Activated T-cell treated with anti-CD3 and anti-CD28 coated beads for 24 hours (primary cell): Measurements from ENCODE around the gene TMEM109.

Experiments used
- DNase-seq: peaks from one replicate; pipeline ENCODE4 v3.0.0-alpha.2; 2020; ENCODE audit warnings: low read depth

TMEM109 gene

GRCh38 chr11:60925868-60926267 lies 11.9 kb downstream of the TMEM109 start:
- DNase-seq: no peak

- DNase-seq: no peak
Measured at GRCh38 chr11:60926500-60926899, 12.5 kb downstream of the TMEM109 start.

DNA sequence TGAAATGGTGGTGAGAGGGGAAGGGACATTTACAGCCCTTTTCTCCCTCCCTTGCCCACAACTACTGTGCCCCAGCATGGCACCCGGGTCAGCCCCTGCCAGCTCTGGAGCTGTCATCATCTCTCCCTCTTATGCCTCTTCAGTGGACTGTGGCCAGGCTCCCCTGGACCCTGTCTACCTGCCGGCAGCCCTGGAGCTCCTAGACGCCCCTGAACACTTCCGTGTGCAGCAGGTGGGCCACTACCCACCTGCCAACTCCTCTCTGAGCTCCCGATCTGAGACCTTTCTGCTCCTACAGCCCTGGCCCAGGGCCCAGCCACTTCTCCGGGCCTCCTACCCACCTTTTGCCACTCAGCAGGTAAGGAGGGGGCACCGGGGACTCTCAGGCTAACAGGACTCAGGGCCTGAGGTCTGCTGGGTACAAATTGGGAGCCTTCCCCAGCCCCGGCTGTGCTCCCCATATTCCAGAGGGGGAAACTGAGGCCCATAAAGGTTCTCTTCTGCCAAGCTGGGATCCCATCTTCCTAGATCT lies 13.2 kb downstream of the TMEM109 start:
- DNase-seq: no peak

DNA sequence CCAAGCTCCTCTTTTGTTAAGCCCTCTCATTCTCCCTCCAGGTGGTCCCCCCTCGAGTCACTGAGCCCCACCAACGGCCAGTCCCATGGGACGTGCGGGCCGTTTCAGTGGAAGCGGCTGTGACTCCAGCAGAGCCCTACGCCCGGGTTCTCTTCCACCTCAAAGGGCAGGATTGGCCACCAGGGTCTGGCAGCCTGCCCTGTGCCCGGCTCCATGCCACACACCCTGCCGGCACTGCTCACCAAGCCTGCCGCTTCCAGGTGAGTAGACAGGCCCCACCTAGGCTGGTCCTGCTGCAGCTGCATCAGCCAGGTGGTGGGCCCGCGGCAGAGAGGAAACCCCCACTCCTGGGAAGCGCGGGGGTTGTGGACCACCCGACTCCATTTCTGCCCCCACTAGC lies 13.6 kb downstream of the TMEM109 start:
- DNase-seq: no peak

DNA sequence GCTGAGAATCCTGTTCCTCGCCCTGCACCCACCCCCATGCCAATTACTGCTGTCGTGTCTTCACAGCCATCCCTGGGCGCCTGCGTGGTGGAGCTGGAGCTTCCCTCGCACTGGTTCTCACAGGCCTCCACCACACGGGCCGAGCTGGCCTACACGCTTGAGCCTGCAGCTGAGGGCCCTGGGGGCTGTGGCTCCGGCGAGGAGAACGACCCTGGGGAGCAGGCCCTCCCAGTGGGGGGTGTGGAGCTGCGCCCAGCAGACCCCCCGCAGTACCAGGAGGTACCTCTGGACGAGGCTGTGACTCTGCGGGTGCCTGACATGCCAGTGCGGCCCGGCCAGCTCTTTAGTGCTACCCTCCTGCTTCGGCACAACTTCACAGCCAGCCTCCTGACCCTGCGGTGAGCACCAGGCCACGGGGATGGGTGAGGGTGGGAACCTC lies 14.6 kb downstream of the TMEM109 start:
- DNase-seq: no peak

DNA sequence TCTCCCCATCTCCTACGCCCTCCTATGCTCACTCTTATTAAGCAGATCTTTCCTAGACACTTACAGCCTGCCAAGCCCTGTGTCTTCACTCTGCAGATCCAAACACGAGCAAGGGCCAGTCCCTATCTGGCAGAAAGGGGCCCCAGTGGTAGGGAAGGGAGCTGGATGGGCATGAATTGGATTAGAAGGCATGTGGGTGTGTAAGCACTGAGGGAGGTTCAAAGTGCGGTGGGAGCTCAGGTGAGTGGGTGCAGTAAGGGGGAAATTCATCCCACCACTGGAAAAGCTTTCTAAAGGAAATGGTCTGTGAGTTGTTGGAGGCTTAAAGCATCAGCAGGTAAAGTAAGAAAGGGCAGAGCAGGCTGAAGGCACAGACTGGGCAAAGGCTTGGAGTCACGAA lies 15.8 kb downstream of the TMEM109 start:
- no peak for DNase-seq

DNA sequence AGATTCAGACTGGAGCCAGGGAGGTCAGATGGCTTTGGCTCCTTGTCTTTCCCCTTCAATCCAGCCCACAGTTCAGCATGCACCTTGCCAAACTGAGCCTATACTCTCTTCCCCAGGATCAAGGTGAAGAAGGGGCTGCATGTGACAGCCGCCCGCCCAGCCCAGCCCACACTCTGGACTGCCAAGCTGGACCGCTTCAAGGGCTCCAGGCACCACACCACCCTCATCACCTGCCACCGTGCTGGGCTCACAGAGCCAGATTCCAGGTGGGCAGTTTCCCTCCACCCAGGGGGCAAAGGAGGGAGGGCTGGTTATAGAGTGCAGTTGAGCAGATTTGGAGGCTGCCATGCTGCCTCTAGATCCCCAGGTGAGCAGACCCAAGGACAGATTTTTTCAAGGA lies 16.4 kb downstream of the TMEM109 start:
- no peak for DNase-seq

DNA sequence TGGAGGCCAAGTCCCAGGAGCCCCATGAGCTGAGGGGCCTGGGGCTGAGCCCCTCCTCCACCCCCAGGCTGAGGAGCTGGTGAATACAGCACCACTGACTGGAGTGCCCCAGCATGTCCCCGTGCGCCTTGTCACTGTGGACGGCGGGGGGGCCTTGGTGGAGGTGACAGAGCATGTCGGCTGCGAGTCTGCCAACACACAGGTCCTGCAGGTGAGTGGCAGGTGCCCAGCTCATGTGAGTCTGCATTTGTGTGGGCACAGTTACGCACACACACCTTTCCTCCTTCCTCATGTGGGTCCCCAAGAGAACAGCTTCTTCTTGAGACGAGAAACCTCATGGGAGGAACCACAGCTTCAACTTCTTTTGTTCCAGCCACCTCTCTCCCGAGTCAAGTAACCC lies 18.0 kb downstream of the TMEM109 start:
- no peak for DNase-seq

DNA sequence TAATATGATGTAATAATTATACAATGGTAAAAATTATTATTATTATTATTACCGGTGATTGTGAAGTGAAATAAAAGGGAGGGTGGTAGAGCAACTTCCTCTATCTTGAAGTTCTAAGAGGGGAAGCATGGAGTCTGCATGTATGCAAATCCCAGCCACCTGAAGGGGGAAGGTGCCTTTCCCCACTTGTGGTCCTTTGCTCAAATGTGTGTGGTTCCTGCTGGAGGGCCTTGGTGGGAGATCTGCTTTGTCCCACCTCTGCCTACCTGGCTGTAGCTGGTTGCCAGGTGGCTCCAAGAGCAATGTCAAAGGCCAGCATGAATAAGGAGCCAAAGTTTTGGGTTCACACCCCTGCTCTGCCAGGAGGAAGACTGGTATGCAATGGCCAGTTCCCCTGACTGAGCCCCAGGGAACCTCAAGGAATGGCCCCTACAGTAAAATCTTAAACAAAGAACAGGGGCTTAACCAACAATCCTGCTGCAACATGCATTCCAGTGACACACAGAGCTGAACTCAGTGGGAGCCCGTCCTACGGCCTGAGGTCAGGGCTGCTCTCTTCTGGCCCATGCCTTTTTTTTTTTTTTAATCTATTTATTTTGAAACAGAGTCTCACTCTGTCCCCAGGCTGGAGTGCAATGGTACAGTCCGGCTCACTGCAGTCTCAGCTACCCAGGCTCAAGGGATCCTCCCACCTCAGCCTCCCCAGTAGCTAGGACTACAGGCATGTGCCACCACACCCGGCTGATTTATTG lies 18.8 kb downstream of the TMEM109 start:
- DNase-seq: no peak

GRCh38 chr11:60933416-60934123 lies 19.6 kb downstream of the TMEM109 start:
- DNase-seq: no peak

- DNase-seq: no peak
Measured at GRCh38 chr11:60934124-60934789, 20.3 kb downstream of the TMEM109 start.

- DNase-seq: no peak
Measured at GRCh38 chr11:60934790-60935605, 21.0 kb downstream of the TMEM109 start.

DNA sequence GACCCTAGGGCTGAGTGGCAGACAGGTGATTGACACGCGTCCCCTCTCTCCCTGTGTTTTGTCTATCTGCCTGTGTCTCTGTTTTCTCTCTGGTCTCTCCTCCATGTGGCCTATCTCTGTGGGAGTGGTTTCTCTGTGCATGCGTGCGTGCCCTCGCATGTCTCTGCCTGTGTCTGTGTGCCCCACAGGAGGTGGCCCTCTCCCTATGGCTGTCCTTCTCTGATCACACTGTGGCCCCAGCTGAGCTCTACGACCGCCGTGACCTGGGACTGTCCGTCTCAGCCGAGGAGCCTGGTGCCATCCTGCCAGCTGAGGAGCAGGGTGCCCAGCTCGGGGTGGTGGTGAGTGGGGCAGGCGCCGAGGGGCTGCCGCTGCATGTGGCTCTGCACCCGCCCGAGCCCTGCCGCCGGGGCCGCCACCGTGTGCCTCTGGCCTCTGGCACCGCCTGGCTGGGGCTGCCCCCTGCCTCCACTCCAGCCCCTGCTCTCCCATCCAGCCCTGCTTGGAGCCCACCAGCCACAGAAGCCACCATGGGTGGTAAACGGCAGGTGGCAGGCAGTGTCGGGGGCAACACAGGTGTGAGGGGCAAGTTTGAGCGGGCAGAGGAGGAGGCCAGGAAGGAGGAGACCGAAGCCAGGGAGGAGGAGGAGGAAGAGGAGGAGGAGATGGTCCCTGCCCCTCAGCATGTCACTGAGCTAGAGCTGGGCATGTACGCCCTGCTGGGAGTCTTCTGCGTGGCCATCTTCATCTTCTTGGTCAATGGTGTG lies 21.9 kb downstream of the TMEM109 start:
- DNase-seq: no peak

- DNase-seq: no peak
Measured at GRCh38 chr11:60936467-60937143, 22.6 kb downstream of the TMEM109 start.

- DNase-seq: no peak
Measured at GRCh38 chr11:60937144-60937527, 23.2 kb downstream of the TMEM109 start.

- DNase-seq: no peak
Measured at GRCh38 chr11:60937811-60938210, 23.9 kb downstream of the TMEM109 start.

DNA sequence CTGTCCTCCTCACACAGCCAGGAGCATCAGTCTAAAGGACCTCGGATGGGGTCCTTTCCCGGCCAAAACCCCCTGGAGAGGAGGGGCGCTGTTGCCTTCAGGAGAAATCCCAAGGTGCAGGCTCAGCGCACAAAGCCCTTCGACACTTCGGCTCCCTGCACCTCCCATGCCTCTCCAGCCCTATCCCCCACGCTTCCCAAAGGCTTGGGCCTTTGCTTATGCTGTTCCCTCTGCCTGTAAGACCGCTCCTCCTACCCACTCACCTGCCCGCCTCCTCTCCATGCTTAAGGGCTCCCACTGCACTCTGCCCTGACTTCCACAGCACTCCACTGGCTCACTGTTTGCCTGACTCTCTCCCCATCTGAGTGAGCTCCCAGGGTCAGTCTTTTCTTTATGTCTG lies 24.5 kb downstream of the TMEM109 start:
- no peak for DNase-seq

DNA sequence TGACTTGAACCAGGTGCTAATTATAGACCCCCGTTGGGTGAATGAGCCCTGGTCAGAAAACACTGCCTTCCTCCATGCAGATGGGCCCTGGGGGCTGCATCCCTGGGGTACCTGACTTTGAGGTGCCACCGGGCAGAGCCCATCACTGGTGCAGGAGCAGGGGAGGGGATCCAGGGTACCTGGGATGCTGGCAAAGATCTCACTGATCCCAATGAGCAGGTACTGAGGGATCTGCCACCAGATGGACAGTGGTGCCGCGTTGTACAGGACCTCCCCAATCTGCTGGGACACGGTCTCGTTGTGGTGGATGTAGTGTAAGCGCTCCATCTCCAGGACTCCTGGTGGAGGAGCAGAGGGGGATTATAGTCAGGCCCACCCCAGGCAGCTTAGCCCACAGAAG lies 25.3 kb downstream of the TMEM109 start:
- no peak for DNase-seq

- DNase-seq: no peak
Measured at GRCh38 chr11:60939855-60940254, 25.9 kb downstream of the TMEM109 start.

- DNase-seq: no peak
Measured at GRCh38 chr11:60941371-60942119, 27.6 kb downstream of the TMEM109 start.
